ENCODE measurements around the gene CNOT8. TPM values are rescaled to one million over a fixed set of nuclear protein-coding genes. Genes with fewer than 3 reads are reported as not detected.
A peak's percentile ranks its signal among the peaks of the same experiment; 100 is the strongest.
"Not testable (repeated sequence)": the region's sequence is repeated elsewhere in the genome, so short reads cannot be mapped to it uniquely, and the experiment has no call there.

Gene CNOT8
- total and polyA plus RNA-seq, 2 donors (not counting 3 experiments of a cell fraction or from before 2014, with no cell fraction given): 42.6 to 53.7 TPM

GRCh38 chr5:154834053-154834452 lies 24.4 kb upstream of the CNOT8 start:
- Histone ChIP-seq H2AFZ (ENCODE audit: low read depth, low read length) (no peak overlapping the region), H4K20me1 (replicated peaks; ENCODE audit: control insufficient read depth, extremely low read depth, insufficient read depth, low read length) (no peaks in the 10 kb centered on the region), H3K9me1 (replicated peaks; ENCODE audit: control insufficient read depth, extremely low read depth, insufficient read depth, low read length) (no peaks in the 10 kb centered on the region), H3K4me1 (ENCODE audit: control insufficient read depth, extremely low read depth, insufficient read depth, low read length) (peaks cover 5% of the 10 kb centered on the region), H3K4me3 (replicated peaks in 1 of 3; ENCODE audit: insufficient read depth in 1 of 3, low read depth in 1 of 3, low read length in 3 of 3) (no peak overlapping the region), H3K9ac (replicated peaks; ENCODE audit: extremely low read depth, insufficient read depth, low read length) (no peak overlapping the region), H3K36me3 (ENCODE audit: control insufficient read depth in 2 of 2, extremely low read depth in 1 of 2, insufficient read depth in 2 of 2, low read length in 2 of 2) (peaks cover 0 to 12% of the 10 kb centered on the region in 2 experiments), H3K9me3 (replicated peaks; ENCODE audit: control insufficient read depth, insufficient read depth, low read length) (no peaks in the 10 kb centered on the region), H3K4me2 (ENCODE audit: insufficient read depth, low read length) (no peak overlapping the region), H3K27ac (ENCODE audit: insufficient read depth, low read depth, low read length) (no peak overlapping the region), H3K79me2 (ENCODE audit: control insufficient read depth, insufficient read depth, low read length) (no peaks in the 10 kb centered on the region), H3K27me3 (ENCODE audit: control insufficient read depth in 2 of 2, insufficient read depth in 2 of 2, low read length in 2 of 2) (no peaks in the 10 kb centered on the region)
- CTCF ChIA-PET: interaction anchor here (0.9 kb wide), 1 partner anchor 11 kb away, joined by 3 read pairs; no protein-coding TSS in a partner anchor
- POLR2A ChIA-PET: no interaction called here
- dilution Hi-C loops (cut with MboI; ENCODE audit: extremely low pct_ligation_motif_present, low sequenced_read_pairs) (no loop called here), intact Hi-C loops (cut with micrococcal nuclease) (no loop called here)
- peak; percentile 8 for FAIRE-seq
- no TSS peak for BruUV-seq (replicated peaks)
- TF ChIP-seq FOS (IDR thresholded peaks at IDR 0.05; ENCODE audit: borderline replicate concordance, insufficient read depth, low read length) (no peak), JUN (IDR thresholded peaks at IDR 0.05; ENCODE audit: borderline replicate concordance, insufficient read depth, insufficient read length, low read depth) (no peak), POLR2A (IDR thresholded peaks at IDR 0.05; ENCODE audit: low read depth, low read length) (no peak), MAX (IDR thresholded peaks at IDR 0.05; ENCODE audit: insufficient read depth, insufficient read length) (no peak), MYC (IDR thresholded peaks at IDR 0.05; ENCODE audit: low read depth, low read length) (no peak), GATA2 (IDR thresholded peaks at IDR 0.05; ENCODE audit: insufficient read depth, insufficient read length, low read depth, low read length) (no peak)
- DNase-seq (ENCODE audit: low read depth, low spot score): no peak

- H3K79me2 ChIP-seq (ENCODE audit: control insufficient read depth, insufficient read depth, low read length); H3K9me3 ChIP-seq (replicated peaks; ENCODE audit: control insufficient read depth, insufficient read depth, low read length); H3K27ac ChIP-seq (ENCODE audit: insufficient read depth, low read depth, low read length); H3K4me1 ChIP-seq (ENCODE audit: control insufficient read depth, extremely low read depth, insufficient read depth, low read length); H2AFZ ChIP-seq (ENCODE audit: low read depth, low read length); H3K9me1 ChIP-seq (replicated peaks; ENCODE audit: control insufficient read depth, extremely low read depth, insufficient read depth, low read length); H3K36me3 ChIP-seq (ENCODE audit: control insufficient read depth in 2 of 2, extremely low read depth in 1 of 2, insufficient read depth in 2 of 2, low read length in 2 of 2); H4K20me1 ChIP-seq (replicated peaks; ENCODE audit: control insufficient read depth, extremely low read depth, insufficient read depth, low read length); H3K4me2 ChIP-seq (ENCODE audit: insufficient read depth, low read length); DNase-seq (ENCODE audit: low read depth, low spot score); BruUV-seq (replicated peaks); H3K27me3 ChIP-seq (ENCODE audit: control insufficient read depth in 2 of 2, insufficient read depth in 2 of 2, low read length in 2 of 2); H3K4me3 ChIP-seq (replicated peaks in 1 of 3; ENCODE audit: insufficient read depth in 1 of 3, low read depth in 1 of 3, low read length in 3 of 3); H3K9ac ChIP-seq (replicated peaks; ENCODE audit: extremely low read depth, insufficient read depth, low read length); FAIRE-seq; dilution Hi-C loops (cut with MboI; ENCODE audit: extremely low pct_ligation_motif_present, low sequenced_read_pairs): not testable (repeated sequence)
- ChIA-PET POLR2A (interaction anchor here (0.7 to 2.6 kb wide), 2 partner anchors 12 to 22 kb away, joined by 8 to 9 read pairs; partner anchors contain the start of gene CNOT8), CTCF (interaction anchor here (0.9 to 1.3 kb wide), 2 partner anchors 15 to 19 kb away, joined by 3 read pairs; partner anchors contain the start of gene FAXDC2)
- intact Hi-C loops (cut with micrococcal nuclease): loop anchor here (1.0 kb wide), 1 partner anchor 9 kb away; no protein-coding TSS in a partner anchor
Measured at GRCh38 chr5:154835701-154836052, 22.8 kb upstream of the CNOT8 start.

Measured in endothelial cell of umbilical vein (primary cell).